Sigmoid colon (tissue), 7 donors: ENCODE data around the gene C17orf100. TPM values are rescaled to one million over a fixed set of nuclear protein-coding genes. Genes with fewer than 3 reads are reported as not detected.

Source experiments
- DNase-seq: peaks from one replicate; pipeline ENCODE4 v3.0.0-alpha.2; 2019
- H3K27ac ChIP-seq, 4 donors: fragments of 200-600 bp; sonication (generic); one replicate each; pipeline ENCODE4 v1.5.1; 2016 to 2019; ENCODE audit warnings: mild to moderate bottlenecking in 1 of 4
- H3K27me3 ChIP-seq, 3 donors: fragments of 200-600 bp; sonication (generic); one replicate each; pipeline ENCODE4 v1.5.1; 2019; ENCODE audit warnings: mild to moderate bottlenecking in 1 of 3
- H3K36me3 ChIP-seq, 4 donors: fragments of 200-600 bp; sonication (generic); one replicate each; pipeline ENCODE4 v1.5.1; 2016 to 2019
- H3K4me1 ChIP-seq, 4 donors: fragments of 200-600 bp; sonication (generic); one replicate each; pipeline ENCODE4 v1.5.1; 2017 to 2019
- H3K4me3 ChIP-seq, 4 donors: fragments of 200-600 bp; sonication (generic); one replicate each; pipeline ENCODE4 v1.5.1; 2017 to 2019; ENCODE audit warnings: mild to moderate bottlenecking in 2 of 4, moderate library complexity in 1 of 4
- H3K9me3 ChIP-seq, 4 donors: fragments of 200-600 bp in 3 of 4; sonication (generic) in 3 of 4; one replicate each; pipeline versions ENCODE4 v1.5.1 to v1.6.1; 2013 to 2019
- CTCF ChIP-seq, 4 experiments: fragments of 450-650 bp in 3 of 4; fragments of 200-600 bp in 1 of 4; IDR thresholded peaks; one replicate each; pipeline ENCODE4 v1.5.1; 2016 to 2019; ENCODE audit warnings: antibody characterized with exemption in 4 of 4, mild to moderate bottlenecking in 3 of 4, moderate library complexity in 2 of 4
- EP300 ChIP-seq, 4 donors: sonication (generic); formaldehyde crosslinking; IDR thresholded peaks; one replicate each; pipeline ENCODE4 v1.6.1; 2017; ENCODE audit warnings: antibody characterized with exemption in 4 of 4
- POLR2A ChIP-seq, 2 donors: fragments of 450-650 bp; IDR thresholded peaks; one replicate each; pipeline ENCODE4 v1.6.1; 2016; ENCODE audit warnings: antibody characterized with exemption in 2 of 2, mild to moderate bottlenecking in 2 of 2, moderate library complexity in 2 of 2
- POLR2AphosphoS5 ChIP-seq, 4 donors: sonication (generic); formaldehyde crosslinking; IDR thresholded peaks; one replicate each; pipeline ENCODE4 v1.6.1; 2017; ENCODE audit warnings: antibody characterized with exemption in 4 of 4
- whole genome bisulfite sequencing, 2 donors: extraction: QIAGEN DNeasy Blood & Tissue Kit; methylation state at CpG; one replicate each; pipeline ENCODE4 v1.1.7; 2013; 5-methylcytosine and 5-hydroxymethylcytosine counted together
- intact Hi-C: fragments of 100-400 bp; cut with DNase I; formaldehyde crosslinking; loops from one replicate; pipeline ENCODE4 v1.15.1; 2023
- polyA plus RNA-seq, 3 donors: library from polyadenylated mRNA; stranded (reverse); fragments of 200-250 nt; gene quantifications; one replicate each; pipeline ENCODE4 v1.2.3, GENCODE V29; 2013
- total RNA-seq, 4 donors: library from RNA; depleted of rRNA; stranded (reverse); fragments of >200 nt; gene quantifications; one replicate each; pipeline ENCODE4 v1.1.0, GENCODE V29; 2016
- donor health status: healthy with polysubstance abuse.
- donor health status: Bipolar disorder and iron deficiency.
- donor health status: healthy.

Gene C17orf100
- total and polyA plus RNA-seq, 7 donors = 0.81 to 4.2 (median 2.1) TPM

DNA sequence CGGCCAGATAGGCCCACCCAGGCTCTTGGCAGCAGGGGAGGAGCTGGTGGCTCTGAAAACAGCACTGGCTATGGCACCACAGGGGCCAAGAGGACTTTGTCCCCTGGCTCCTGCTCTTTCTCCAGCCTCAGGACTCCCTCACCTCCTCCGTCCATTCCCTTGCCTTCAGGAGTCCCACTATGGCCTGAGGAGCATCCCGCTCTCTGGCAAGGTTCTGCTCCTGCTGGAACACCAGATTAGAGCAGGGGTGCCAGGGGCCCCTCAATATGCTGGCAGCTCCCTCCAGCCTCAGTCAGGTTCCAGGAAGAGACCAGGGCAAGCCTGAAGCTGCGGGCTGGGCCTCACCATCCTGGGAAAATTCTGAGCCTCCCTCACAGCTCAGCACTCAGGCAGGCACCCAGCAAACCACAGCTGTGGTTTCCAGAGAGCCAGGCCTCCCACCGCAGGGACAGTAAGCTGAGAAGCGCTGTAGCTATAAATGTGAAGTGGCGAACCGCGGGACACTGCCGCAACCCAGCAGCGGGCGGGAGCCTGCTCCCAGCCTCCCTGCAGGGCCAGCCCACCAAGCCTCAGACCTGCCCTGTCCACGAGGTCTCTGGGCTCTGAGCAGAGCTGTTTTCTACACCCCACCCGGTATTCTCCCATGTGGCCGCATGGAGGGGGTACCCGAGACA lies 25.7 kb downstream of the C17orf100 start:
- no peaks in the 10 kb centered on the region for H3K4me1 ChIP-seq
- H3K27ac ChIP-seq = no peak overlapping the region
- no peak overlapping the region for H3K4me3 ChIP-seq
- H3K9me3 ChIP-seq = no peaks in the 10 kb centered on the region
- 33 to 54% methylated on average over 16 of the region's 16 CpGs for WGBS, 2 donors
- TF ChIP-seq POLR2A (IDR thresholded peaks at IDR 0.05) (no peak), EP300 (IDR thresholded peaks at IDR 0.05) (no peak), POLR2AphosphoS5 (IDR thresholded peaks at IDR 0.05) (no peak), CTCF (IDR thresholded peaks at IDR 0.05) (no peak)
- no peak for DNase-seq
- H3K36me3 ChIP-seq = no peaks in the 10 kb centered on the region
- H3K27me3 ChIP-seq = peaks cover 0 to 25% (median 0%) of the 10 kb centered on the region in 3 donors
- intact Hi-C loops = no loop called here

- 75 to 76% methylated on average over 7 of the region's 7 CpGs for WGBS, 2 donors
- Histone ChIP-seq H3K27ac (no peak overlapping the region), H3K36me3 (no peaks in the 10 kb centered on the region), H3K4me1 (no peaks in the 10 kb centered on the region), H3K4me3 (no peak overlapping the region), H3K27me3 (peaks cover 0 to 25% (median 0%) of the 10 kb centered on the region in 3 donors), H3K9me3 (no peaks in the 10 kb centered on the region)
- TF ChIP-seq POLR2A (IDR thresholded peaks at IDR 0.05) = no peak
- TF ChIP-seq POLR2AphosphoS5 (IDR thresholded peaks at IDR 0.05) = no peak
- TF ChIP-seq EP300 (IDR thresholded peaks at IDR 0.05) = no peak
- TF ChIP-seq CTCF (IDR thresholded peaks at IDR 0.05) = no peak
- intact Hi-C loops = no loop called here
- no peak for DNase-seq
These were observed 26.4 kb downstream of the C17orf100 start for GRCh38 chr17:6677946-6678345.

DNA sequence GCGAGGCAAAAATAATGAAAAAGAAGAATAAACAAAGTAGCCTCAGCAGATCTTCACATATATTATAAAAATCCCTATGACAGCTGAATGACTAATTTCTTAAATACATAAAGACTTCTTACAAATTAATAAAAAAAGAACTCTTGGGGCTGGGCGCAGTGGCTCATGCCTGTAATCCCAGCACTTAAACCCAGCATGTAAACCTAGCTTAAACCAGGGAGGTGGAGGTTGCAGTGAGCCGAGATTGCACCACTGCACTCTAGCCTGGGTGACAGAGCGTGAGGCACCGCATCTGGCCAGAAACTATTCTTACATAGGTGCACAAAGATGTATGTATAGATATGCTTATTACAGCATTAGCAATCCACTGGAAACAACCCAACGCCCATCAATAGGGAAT lies 27.7 kb downstream of the C17orf100 start:
- Histone ChIP-seq H3K4me1 (no peaks in the 10 kb centered on the region), H3K27me3 (peaks cover 0 to 25% (median 0%) of the 10 kb centered on the region in 3 donors)
- WGBS, 2 donors = 74 to 80% methylated on average over 6 of the region's 6 CpGs

DNA sequence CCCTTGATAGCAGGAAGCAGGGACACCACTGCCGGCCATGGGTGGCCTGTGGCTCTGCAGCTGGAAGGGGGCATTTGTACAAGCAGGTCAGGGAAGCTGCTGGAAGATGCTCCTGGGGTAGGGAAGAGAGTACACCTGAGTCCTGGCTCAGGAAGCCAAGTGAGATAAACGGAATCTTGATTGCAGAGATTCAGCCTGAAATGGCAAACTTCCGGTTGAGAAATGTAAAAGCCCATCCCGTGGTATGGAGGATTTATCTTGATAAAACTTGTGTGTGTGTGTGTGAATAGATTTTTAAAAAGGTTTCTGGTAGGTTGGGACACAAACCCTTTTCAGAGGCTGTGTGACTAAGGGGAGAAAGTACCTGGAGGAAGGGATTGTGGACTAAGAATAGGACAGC lies 29.6 kb downstream of the C17orf100 start:
- Histone ChIP-seq H3K9me3 (no peaks in the 10 kb centered on the region), H3K27me3 (peaks cover 0 to 30% (median 0%) of the 10 kb centered on the region in 3 donors), H3K4me1 (no peaks in the 10 kb centered on the region), H3K27ac (no peak overlapping the region), H3K4me3 (no peak overlapping the region), H3K36me3 (no peaks in the 10 kb centered on the region)
- DNase-seq = no peak
- intact Hi-C loops = no loop called here
- no peak for TF ChIP-seq POLR2A (IDR thresholded peaks at IDR 0.05)
- no peak for TF ChIP-seq POLR2AphosphoS5 (IDR thresholded peaks at IDR 0.05)
- TF ChIP-seq CTCF (IDR thresholded peaks at IDR 0.05) = no peak
- TF ChIP-seq EP300 (IDR thresholded peaks at IDR 0.05) = no peak
- WGBS, 2 donors = 50 to 78% methylated on average over 4 of the region's 4 CpGs

More for the DNA sequence above, 27.7 kb downstream of the C17orf100 start:
- intact Hi-C loops = no loop called here
- TF ChIP-seq CTCF (IDR thresholded peaks at IDR 0.05) (no peak), EP300 (IDR thresholded peaks at IDR 0.05) (no peak), POLR2AphosphoS5 (IDR thresholded peaks at IDR 0.05) (no peak), POLR2A (IDR thresholded peaks at IDR 0.05) (no peak)
- no peak for DNase-seq
- no peak overlapping the region for H3K4me3 ChIP-seq
- H3K36me3 ChIP-seq = no peaks in the 10 kb centered on the region
- H3K9me3 ChIP-seq = no peaks in the 10 kb centered on the region
- H3K27ac ChIP-seq = no peak overlapping the region

- WGBS, 2 donors = 64 to 86% methylated on average over 5 of the region's 5 CpGs
- intact Hi-C loops = no loop called here
- Histone ChIP-seq H3K27me3 (peaks cover 0 to 27% (median 0%) of the 10 kb centered on the region in 3 donors), H3K9me3 (no peaks in the 10 kb centered on the region), H3K4me1 (no peaks in the 10 kb centered on the region), H3K4me3 (no peak overlapping the region), H3K36me3 (no peaks in the 10 kb centered on the region), H3K27ac (no peak overlapping the region)
- no peak for TF ChIP-seq POLR2AphosphoS5 (IDR thresholded peaks at IDR 0.05)
- TF ChIP-seq EP300 (IDR thresholded peaks at IDR 0.05) = no peak
- TF ChIP-seq CTCF (IDR thresholded peaks at IDR 0.05) = no peak
- TF ChIP-seq POLR2A (IDR thresholded peaks at IDR 0.05) = no peak
- no peak for DNase-seq
These were observed 30.1 kb downstream of the C17orf100 start for GRCh38 chr17:6681671-6682070.
